Measurements from ENCODE around the gene GNL1.

Gene GNL1, protein sequence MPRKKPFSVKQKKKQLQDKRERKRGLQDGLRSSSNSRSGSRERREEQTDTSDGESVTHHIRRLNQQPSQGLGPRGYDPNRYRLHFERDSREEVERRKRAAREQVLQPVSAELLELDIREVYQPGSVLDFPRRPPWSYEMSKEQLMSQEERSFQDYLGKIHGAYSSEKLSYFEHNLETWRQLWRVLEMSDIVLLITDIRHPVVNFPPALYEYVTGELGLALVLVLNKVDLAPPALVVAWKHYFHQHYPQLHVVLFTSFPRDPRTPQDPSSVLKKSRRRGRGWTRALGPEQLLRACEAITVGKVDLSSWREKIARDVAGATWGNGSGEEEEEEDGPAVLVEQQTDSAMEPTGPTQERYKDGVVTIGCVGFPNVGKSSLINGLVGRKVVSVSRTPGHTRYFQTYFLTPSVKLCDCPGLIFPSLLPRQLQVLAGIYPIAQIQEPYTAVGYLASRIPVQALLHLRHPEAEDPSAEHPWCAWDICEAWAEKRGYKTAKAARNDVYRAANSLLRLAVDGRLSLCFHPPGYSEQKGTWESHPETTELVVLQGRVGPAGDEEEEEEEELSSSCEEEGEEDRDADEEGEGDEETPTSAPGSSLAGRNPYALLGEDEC

DNA sequence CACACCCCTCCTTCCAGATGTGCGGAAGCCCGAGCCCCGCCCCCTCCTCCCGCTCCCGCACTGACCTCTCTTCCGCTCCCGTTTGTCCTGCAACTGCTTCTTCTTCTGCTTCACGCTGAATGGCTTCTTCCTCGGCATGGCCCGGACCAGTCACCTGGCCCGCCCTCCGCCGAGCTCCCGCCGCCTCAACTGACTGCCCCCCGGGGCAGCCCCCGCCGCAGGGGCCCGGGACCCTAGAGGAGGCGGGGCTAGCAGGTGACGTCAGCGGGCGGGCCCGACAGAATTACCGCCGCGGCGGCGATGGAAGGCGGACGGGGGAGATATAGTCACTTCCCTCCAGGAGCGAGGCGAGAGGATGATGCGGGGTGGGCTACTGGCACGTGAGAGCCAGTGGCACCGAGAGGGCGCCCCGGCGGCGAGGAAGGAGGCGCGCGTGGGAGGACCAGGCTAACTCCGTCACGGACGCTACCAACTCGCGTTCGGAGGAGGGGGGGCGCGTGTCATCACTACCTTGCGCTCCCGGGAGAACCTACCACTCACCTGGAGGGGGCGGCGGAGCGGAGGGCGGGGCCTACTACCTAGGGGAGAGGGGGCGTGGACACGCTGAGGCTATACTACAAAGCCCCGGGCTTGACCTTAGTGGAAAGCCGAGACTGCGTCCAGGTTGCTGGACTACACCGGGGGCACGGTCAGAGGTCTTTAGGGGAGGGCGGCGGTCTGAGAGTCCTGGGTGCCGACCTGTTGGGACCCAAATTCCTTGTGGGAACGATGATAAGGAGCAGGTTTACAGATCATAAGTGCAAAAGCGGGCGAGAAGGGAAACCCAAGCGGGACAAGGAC, at the start of gene GNL1:
GNL1 (minus strand) TSS at position 424 of the 840 bp plus-strand sequence; CDS start at position 138, 286 bp downstream.
- Histone ChIP-seq H3K4me3 (peak within 1 kb of the TSS; percentile 96), H3K9me3 (ENCODE audit: low read depth, low read length) (no peaks in the 10 kb centered on the region), H3K36me3 (ENCODE audit: insufficient read depth, low read length) (peaks cover 54% of the 10 kb centered on the region), H3K27ac (peak within 1 kb of the TSS; percentile 93), H3K9ac (ENCODE audit: insufficient read length) (peak within 1 kb of the TSS; percentile 91)
- DNase-seq (ENCODE audit: low read depth, low spot score), result no peak
- TF ChIP-seq POLR2AphosphoS5 (IDR thresholded peaks at IDR 0.05; ENCODE audit: borderline replicate concordance, low read depth, low read length) (peak; percentile 69; the same call in 1 of the 2 replicates), FOXP2 (optimal IDR thresholded peaks at IDR 0.05; ENCODE audit: control extremely low read depth, extremely low read length, insufficient read depth) (no peak), EZH2 (IDR thresholded peaks at IDR 0.05) (no peak)

DNA sequence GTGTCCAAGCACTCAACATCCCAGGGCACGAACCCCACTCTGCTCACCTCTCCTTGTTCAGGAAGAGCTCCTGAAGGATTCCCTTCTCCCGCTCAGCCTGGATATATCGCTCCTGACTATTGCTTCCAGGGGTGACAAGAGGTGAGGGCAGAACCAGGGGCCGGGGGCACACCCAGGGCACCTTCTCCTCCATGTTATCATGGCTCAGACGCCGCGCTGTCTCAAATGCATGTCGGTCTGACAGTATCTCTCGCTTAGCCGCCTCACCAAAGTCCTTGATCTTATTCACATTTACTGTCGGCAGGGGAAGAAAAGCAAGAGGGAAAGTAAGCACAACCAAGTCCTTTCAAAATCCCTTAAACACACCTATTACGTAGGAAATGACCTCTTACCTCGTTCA, 47.7 kb upstream of the GNL1 start:
- DNase-seq (ENCODE audit: low read depth, low spot score), result no peak
- Histone ChIP-seq H3K27ac (no peak overlapping the region), H3K9me3 (ENCODE audit: low read depth, low read length) (no peaks in the 10 kb centered on the region), H3K36me3 (ENCODE audit: insufficient read depth, low read length) (peaks cover 87% of the 10 kb centered on the region), H3K9ac (ENCODE audit: insufficient read length) (no peak overlapping the region), H3K4me3 (no peak overlapping the region)
- no peak for TF ChIP-seq FOXP2 (optimal IDR thresholded peaks at IDR 0.05; ENCODE audit: control extremely low read depth, extremely low read length, insufficient read depth)
- TF ChIP-seq EZH2 (IDR thresholded peaks at IDR 0.05), result no peak
- no peak for TF ChIP-seq POLR2AphosphoS5 (IDR thresholded peaks at IDR 0.05; ENCODE audit: borderline replicate concordance, low read depth, low read length)

DNA sequence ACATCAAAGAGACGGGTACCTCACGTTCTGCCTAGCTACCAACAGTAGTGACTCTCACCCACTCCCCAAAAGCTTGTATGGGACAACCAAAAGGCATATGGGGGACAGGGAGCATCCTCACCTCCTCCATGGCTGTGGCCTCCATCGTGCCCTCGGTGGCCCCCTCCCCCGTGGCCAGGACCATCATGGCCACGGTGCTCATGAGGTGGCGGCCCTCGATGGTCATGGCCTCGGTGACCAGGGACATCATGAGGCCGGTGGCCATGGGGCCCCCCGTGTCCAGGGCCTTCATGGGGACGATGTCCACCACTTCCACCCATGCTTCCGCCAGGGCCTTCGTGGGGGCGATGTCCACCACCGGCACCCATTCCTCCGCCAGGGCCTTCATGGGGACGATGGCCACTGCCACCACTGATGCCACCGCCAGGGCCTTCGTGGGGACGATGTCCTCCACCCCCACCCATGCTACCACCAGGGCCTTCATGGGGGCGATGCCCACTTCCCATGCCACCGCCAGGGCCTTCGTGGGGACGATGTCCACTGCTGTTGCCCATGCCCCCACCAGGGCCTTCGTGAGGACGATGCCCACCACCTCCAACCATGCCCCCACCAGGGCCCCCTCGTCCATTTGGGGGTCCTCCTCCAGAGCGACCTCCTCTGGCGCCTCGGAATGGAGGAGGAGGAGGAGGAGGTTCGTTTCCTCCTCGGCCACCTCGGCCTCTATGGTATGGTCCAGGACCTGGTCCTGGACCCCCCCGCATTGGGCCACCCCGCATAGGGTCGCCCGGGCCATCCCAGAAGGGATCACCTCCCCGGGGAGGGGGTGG, 45.7 kb upstream of the GNL1 start:
- H3K4me3 ChIP-seq, result no peak overlapping the region
- peaks cover 67% of the 10 kb centered on the region for H3K36me3 ChIP-seq (ENCODE audit: insufficient read depth, low read length)
- no peak overlapping the region for H3K27ac ChIP-seq
- no peak overlapping the region for H3K9ac ChIP-seq (ENCODE audit: insufficient read length)
- no peak for DNase-seq (ENCODE audit: low read depth, low spot score)
- TF ChIP-seq FOXP2 (optimal IDR thresholded peaks at IDR 0.05; ENCODE audit: control extremely low read depth, extremely low read length, insufficient read depth) (no peak), EZH2 (IDR thresholded peaks at IDR 0.05) (no peak), POLR2AphosphoS5 (IDR thresholded peaks at IDR 0.05; ENCODE audit: borderline replicate concordance, low read depth, low read length) (no peak)
- no peaks in the 10 kb centered on the region for H3K9me3 ChIP-seq (ENCODE audit: low read depth, low read length)

DNA sequence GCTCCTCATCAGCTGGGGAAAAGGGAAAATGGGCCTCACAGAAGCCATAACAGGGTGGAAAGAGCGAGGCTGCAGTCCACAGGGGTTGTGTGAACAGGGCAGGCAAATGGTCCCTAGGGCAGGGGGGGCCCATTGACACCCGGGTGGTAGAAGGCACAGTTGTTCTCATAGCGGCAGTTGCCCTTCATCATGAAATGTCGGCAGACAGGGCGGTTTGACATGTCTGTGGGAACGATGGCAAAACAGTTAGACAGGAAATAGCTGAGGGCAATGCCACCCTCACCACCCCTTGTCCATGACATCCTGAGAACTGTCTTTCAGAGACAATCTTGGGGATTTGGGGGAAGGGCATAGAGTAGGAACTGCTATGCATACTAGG, 45.1 kb upstream of the GNL1 start:
- no peak for DNase-seq (ENCODE audit: low read depth, low spot score)

DNA sequence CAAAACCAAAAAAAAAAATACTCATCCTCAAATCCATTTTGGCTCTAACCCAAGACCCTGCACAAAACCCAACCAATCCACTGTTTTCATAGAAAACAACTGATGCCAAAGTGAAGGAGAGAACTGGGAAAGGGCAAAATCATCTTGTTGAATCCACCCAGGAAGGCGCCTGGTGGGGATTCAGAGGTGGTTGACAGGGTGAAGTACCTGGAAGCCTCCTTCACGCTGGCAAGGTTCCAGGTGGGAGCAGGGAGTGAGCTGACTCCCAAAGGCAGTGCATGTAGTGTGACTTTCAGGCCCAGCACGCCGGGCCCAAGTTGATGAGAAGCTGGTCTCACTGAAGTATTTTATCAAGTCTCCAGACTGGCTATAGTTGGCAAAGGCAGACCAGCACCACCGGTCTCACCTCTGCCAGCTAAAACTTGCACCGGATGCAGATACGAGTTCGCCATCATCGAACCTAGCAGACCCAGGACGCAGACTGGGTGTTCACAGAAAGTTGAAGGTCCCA, 44.2 kb upstream of the GNL1 start:
- Histone ChIP-seq H3K9me3 (ENCODE audit: low read depth, low read length) (no peaks in the 10 kb centered on the region), H3K9ac (ENCODE audit: insufficient read length) (no peak overlapping the region), H3K36me3 (ENCODE audit: insufficient read depth, low read length) (peaks cover 52% of the 10 kb centered on the region), H3K4me3 (no peak overlapping the region), H3K27ac (peak overlapping the region; percentile 57; the same call in 1 of the 2 replicates)
- TF ChIP-seq POLR2AphosphoS5 (IDR thresholded peaks at IDR 0.05; ENCODE audit: borderline replicate concordance, low read depth, low read length), result peak; percentile 13; the same call in 1 of the 2 replicates
- no peak for TF ChIP-seq EZH2 (IDR thresholded peaks at IDR 0.05)
- no peak for DNase-seq (ENCODE audit: low read depth, low spot score)

More for the DNA sequence above, 45.1 kb upstream of the GNL1 start:
- H3K9ac ChIP-seq (ENCODE audit: insufficient read length), result no peak overlapping the region
- no peak for TF ChIP-seq FOXP2 (optimal IDR thresholded peaks at IDR 0.05; ENCODE audit: control extremely low read depth, extremely low read length, insufficient read depth)
- TF ChIP-seq EZH2 (IDR thresholded peaks at IDR 0.05), result no peak
- no peak for TF ChIP-seq POLR2AphosphoS5 (IDR thresholded peaks at IDR 0.05; ENCODE audit: borderline replicate concordance, low read depth, low read length)
- no peak overlapping the region for H3K27ac ChIP-seq
- H3K9me3 ChIP-seq (ENCODE audit: low read depth, low read length), result no peaks in the 10 kb centered on the region
- peaks cover 61% of the 10 kb centered on the region for H3K36me3 ChIP-seq (ENCODE audit: insufficient read depth, low read length)
- no peak overlapping the region for H3K4me3 ChIP-seq

DNA sequence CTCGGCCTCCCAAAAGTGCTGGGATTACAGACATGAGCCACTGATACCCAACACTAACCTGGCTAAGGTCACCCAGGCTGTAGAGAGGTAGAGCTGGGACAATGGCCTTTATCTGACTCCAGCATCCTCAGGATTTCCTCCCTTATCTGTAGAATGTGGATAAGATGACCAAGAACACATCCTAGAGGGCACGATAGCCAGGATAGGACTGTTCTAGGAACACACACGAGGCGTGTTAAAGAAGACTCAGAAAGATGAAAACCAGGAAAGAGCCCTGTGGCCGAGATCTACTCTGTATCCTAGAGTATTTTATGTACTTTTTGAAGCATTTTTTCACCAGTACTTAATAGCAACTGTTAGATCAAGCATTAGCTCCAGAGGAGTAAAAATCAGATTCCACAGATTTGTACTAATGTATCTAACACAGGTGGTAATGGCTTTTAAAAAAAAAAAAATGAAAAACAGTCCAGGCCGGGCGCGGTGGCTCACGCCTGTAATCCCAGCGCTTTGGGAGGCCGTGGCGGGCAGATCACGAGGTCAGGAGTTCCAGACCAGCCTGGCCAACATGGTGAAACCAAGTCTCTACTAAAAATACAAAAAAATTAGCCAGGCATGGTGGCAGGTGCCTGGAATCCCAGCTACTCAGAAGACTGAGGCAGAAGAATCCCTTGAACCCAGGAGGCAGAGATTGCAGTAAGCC, 43.5 kb upstream of the GNL1 start:
- Histone ChIP-seq H3K4me3 (no peak overlapping the region), H3K9me3 (ENCODE audit: low read depth, low read length) (no peaks in the 10 kb centered on the region), H3K9ac (ENCODE audit: insufficient read length) (no peak overlapping the region), H3K36me3 (ENCODE audit: insufficient read depth, low read length) (peaks cover 48% of the 10 kb centered on the region), H3K27ac (peak overlapping the region; percentile 64; the same call in 1 of the 2 replicates)
- TF ChIP-seq EZH2 (IDR thresholded peaks at IDR 0.05), result no peak
- TF ChIP-seq FOXP2 (optimal IDR thresholded peaks at IDR 0.05; ENCODE audit: control extremely low read depth, extremely low read length, insufficient read depth), result no peak
- TF ChIP-seq POLR2AphosphoS5 (IDR thresholded peaks at IDR 0.05; ENCODE audit: borderline replicate concordance, low read depth, low read length), result peak; percentile 25; the same call in 1 of the 2 replicates
- no peak for DNase-seq (ENCODE audit: low read depth, low spot score)

All from SK-N-MC (cell line).